HG03378 (cell line): ENCODE data around the gene FAM81B.
"Not testable (repeated sequence)": the region's sequence is repeated elsewhere in the genome, so short reads cannot be mapped to it uniquely, and the experiment has no call there.

Experiments
- ATAC-seq: cut with Tn5 transposase; IDR thresholded peaks from one replicate; pipeline ENCODE4 v1.9.1; 2021; ENCODE audit warnings: mild to moderate bottlenecking, moderate library complexity; ENCODE audit not compliant: unreplicated experiment

FAM81B gene

GRCh38 chr5:95390812-95391492 is at the start of gene FAM81B:
Gene FAM81B (plus strand): TSS chr5:95391366. CDS start chr5:95391390, 24 bp downstream.
- ATAC-seq = no peak

GRCh38 chr5:95341444-95341843 is 49.7 kb upstream of the FAM81B start:
- ATAC-seq = not testable (repeated sequence)

GRCh38 chr5:95347506-95348120 is 43.6 kb upstream of the FAM81B start:
- no peak for ATAC-seq

GRCh38 chr5:95350631-95351030 is 40.5 kb upstream of the FAM81B start:
- no peak for ATAC-seq

- no peak for ATAC-seq
Observed at GRCh38 chr5:95352691-95353090, 38.5 kb upstream of the FAM81B start.

GRCh38 chr5:95358320-95358719 is 32.8 kb upstream of the FAM81B start:
- ATAC-seq = no peak

- ATAC-seq = no peak
Observed at GRCh38 chr5:95358848-95359247, 32.3 kb upstream of the FAM81B start.

GRCh38 chr5:95360667-95361066 is 30.5 kb upstream of the FAM81B start:
- ATAC-seq = not testable (repeated sequence)

- no peak for ATAC-seq
Observed at GRCh38 chr5:95365302-95366095, 25.7 kb upstream of the FAM81B start.

- ATAC-seq = no peak
Observed at GRCh38 chr5:95369782-95370181, 21.4 kb upstream of the FAM81B start.

GRCh38 chr5:95374061-95374460 is 17.1 kb upstream of the FAM81B start:
- no peak for ATAC-seq

- no peak for ATAC-seq
Observed at GRCh38 chr5:95375591-95375990, 15.6 kb upstream of the FAM81B start.

GRCh38 chr5:95379133-95379532 is 12.0 kb upstream of the FAM81B start:
- no peak for ATAC-seq

GRCh38 chr5:95380103-95380628 is 11.0 kb upstream of the FAM81B start:
- ATAC-seq = no peak

GRCh38 chr5:95382801-95383200 is 8.4 kb upstream of the FAM81B start:
- no peak for ATAC-seq

- no peak for ATAC-seq
Observed at GRCh38 chr5:95384485-95385213, 6.5 kb upstream of the FAM81B start.

- no peak for ATAC-seq
Observed at GRCh38 chr5:95385334-95385733, 5.8 kb upstream of the FAM81B start.

- ATAC-seq = not testable (repeated sequence)
Observed at GRCh38 chr5:95391965-95392364, 799 bp downstream of the FAM81B start.

- no peak for ATAC-seq
Observed at GRCh38 chr5:95392593-95393182, 1.5 kb downstream of the FAM81B start.

GRCh38 chr5:95393279-95393678 is 2.1 kb downstream of the FAM81B start:
- no peak for ATAC-seq

GRCh38 chr5:95398989-95399388 is 7.8 kb downstream of the FAM81B start:
- ATAC-seq = no peak
